Skeletal muscle satellite cell (primary cell): ENCODE measurements around the gene ZNF511. TPM values are rescaled to one million over a fixed set of nuclear protein-coding genes. Genes with fewer than 3 reads are reported as not detected.
A peak's percentile ranks its signal among the peaks of the same experiment; 100 is the strongest.
"Not testable (repeated sequence)": the region's sequence is repeated elsewhere in the genome, so short reads cannot be mapped to it uniquely, and the experiment has no call there.

ENCODE experiments used
- H3K27me3 ChIP-seq: 2 replicates; pipeline ENCODE4 v1.7.0; 2013; ENCODE audit warnings: low read length; ENCODE audit not compliant: control insufficient read depth, insufficient read depth
- H3K36me3 ChIP-seq: 2 replicates; pipeline ENCODE4 v1.7.0; 2013; ENCODE audit warnings: mild to moderate bottlenecking, control low read depth, low read length; ENCODE audit not compliant: insufficient read depth
- H3K4me1 ChIP-seq: 2 replicates; pipeline ENCODE4 v1.7.0; 2013; ENCODE audit warnings: low read length; ENCODE audit not compliant: control insufficient read depth, insufficient read depth
- H3K4me2 ChIP-seq: 2 replicates; pipeline ENCODE4 v1.7.0; 2013; ENCODE audit warnings: mild to moderate bottlenecking, low read length
- H3K4me3 ChIP-seq: 2 replicates; pipeline ENCODE4 v1.7.0; 2013; ENCODE audit warnings: low read length
- H3K9ac ChIP-seq: 2 replicates; pipeline ENCODE4 v1.7.0; 2013; ENCODE audit warnings: mild to moderate bottlenecking, low read depth, low read length, moderate library complexity
- H3K9me3 ChIP-seq: replicated peaks from 2 replicates; pipeline ENCODE4 v1.7.0; 2013; ENCODE audit warnings: mild to moderate bottlenecking, control low read depth, low read length
- total RNA-seq: library from RNA; depleted of rRNA; stranded (reverse); fragments of >200 nt; gene quantifications from 2 replicates; pipeline ENCODE4 v1.2.3, GENCODE V29; 2012; rRNA removed

The ZNF511 gene, protein sequence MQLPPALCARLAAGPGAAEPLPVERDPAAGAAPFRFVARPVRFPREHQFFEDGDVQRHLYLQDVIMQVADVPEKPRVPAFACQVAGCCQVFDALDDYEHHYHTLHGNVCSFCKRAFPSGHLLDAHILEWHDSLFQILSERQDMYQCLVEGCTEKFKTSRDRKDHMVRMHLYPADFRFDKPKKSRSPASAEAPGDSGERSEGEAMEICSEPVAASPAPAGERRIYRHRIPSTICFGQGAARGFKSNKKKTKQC
- total RNA-seq, result 28.6 and 33.9 TPM in 2 replicates

DNA sequence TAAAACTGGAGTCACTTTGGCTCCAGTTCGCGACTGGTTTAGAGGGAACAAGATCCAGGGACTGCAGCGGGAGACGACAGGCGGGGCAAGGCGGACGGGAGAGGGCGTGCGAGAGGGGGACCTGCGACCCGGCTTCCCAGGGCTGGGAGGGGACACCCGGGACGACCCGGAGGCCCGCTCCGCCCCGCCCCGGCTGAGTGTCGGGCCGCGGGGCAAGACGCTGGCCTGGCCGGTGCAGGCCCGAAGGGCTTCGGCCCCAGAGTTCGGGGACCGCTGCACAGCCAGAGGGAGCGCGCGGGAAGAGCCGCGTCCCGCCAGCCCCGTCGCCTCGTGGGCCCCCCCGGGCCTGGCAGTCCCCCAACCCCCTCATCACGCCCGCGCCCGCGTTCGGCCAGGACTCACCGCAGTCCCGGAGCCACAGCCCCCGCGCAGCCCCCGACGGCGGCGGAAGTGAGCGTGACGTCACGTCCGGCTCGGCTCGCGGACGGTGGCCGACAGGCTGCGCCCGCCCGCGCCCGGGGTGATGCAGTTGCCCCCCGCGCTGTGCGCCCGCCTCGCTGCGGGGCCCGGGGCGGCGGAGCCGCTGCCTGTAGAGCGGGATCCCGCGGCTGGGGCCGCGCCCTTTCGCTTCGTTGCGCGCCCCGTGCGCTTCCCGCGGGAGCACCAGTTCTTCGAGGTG, at the start of gene ZNF511, which contains the start of gene TUBGCP2:
Gene ZNF511 (plus strand): TSS at position 494 of the 679 bp plus-strand sequence. CDS start 30 bp downstream, at position 524.
Gene TUBGCP2 (minus strand): TSS at position 452 of the 679 bp plus-strand sequence. CDS start 5,931 bp downstream, outside the sequence.
- H3K9me3 ChIP-seq, result no peaks in the 10 kb centered on the region
- peaks cover 11% of the 10 kb centered on the region for H3K36me3 ChIP-seq
- peaks cover 20% of the 10 kb centered on the region for H3K4me1 ChIP-seq
- peak within 1 kb of the TSS; percentile 100 for H3K4me2 ChIP-seq
- H3K9ac ChIP-seq, result peak within 1 kb of the TSS; percentile 100
- H3K27me3 ChIP-seq, result no peaks in the 10 kb centered on the region
- H3K4me3 ChIP-seq, result peak within 1 kb of the TSS; percentile 100

DNA sequence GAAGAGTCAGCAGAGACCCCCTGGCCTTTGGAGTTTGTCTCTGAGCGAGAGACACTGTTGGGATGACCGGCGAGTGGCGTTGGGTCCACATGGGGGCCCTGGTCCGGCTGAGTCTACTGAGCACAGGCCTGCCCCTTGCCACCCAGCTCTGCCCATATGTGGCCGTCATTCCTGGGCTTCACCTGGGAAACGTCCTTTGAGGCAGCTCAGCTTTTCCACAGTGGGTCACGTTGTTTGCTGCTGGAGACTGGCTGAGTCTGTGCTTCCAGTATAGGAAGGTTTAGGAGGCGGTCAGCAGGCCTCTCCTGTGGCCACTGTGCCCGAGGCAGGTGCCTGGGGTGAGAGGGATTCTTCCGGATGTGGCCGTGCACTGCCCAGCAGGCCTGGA, 49.1 kb upstream of the ZNF511 start:
- H3K27me3 ChIP-seq, result no peaks in the 10 kb centered on the region
- H3K4me1 ChIP-seq, result peaks cover 44% of the 10 kb centered on the region
- no peaks in the 10 kb centered on the region for H3K9me3 ChIP-seq
- H3K4me3 ChIP-seq, result no peak overlapping the region
- H3K36me3 ChIP-seq, result no peaks in the 10 kb centered on the region
- peak overlapping the region; percentile 59 for H3K4me2 ChIP-seq
- peak overlapping the region; percentile 11 for H3K9ac ChIP-seq

DNA sequence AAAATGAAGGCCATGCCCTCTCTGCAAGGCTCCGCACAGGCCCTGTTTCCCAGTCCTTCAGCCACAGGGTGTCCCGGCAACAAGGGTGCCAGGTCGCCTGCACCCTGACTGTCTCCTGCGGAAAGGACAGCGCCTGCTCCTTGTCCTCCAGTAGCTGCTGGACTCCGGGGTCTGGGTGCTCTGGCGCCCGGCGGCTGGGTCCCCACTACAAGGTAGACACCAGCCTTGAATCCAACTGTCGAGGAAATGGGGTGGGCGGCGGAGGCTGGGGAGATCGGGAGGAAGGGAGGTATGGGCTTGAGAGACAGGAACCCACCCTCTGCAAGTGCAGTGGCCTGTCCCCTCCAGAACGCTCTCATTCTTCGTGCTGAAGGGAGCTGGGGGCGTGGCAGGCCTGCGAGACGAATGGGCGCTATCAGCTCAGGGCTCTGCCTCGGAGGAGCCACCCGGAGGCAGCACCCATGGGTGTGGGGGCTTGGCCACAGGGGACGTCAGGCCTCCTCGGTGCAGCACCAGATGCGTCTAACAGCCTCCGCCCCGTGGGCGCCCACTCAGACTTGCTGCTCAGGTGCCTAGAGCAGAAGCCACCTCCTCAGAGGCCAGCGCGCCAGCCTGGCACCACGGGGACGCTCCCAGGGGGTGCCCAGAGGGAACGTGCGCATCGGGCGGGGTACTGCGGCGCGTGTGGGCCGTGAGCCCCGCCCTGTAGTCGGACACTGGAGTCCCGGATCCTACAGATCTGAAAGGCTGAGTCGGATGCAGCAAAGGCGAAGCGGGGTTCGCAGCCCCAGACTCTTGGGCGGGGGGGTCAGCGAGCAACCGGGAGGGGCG, 47.6 kb upstream of the ZNF511 start:
- peaks cover 44% of the 10 kb centered on the region for H3K4me1 ChIP-seq
- peak overlapping the region; percentile 80 for H3K4me2 ChIP-seq
- H3K4me3 ChIP-seq, result peak overlapping the region; percentile 72
- H3K9me3 ChIP-seq, result no peaks in the 10 kb centered on the region
- no peaks in the 10 kb centered on the region for H3K27me3 ChIP-seq
- no peaks in the 10 kb centered on the region for H3K36me3 ChIP-seq
- H3K9ac ChIP-seq, result peak overlapping the region; percentile 77

DNA sequence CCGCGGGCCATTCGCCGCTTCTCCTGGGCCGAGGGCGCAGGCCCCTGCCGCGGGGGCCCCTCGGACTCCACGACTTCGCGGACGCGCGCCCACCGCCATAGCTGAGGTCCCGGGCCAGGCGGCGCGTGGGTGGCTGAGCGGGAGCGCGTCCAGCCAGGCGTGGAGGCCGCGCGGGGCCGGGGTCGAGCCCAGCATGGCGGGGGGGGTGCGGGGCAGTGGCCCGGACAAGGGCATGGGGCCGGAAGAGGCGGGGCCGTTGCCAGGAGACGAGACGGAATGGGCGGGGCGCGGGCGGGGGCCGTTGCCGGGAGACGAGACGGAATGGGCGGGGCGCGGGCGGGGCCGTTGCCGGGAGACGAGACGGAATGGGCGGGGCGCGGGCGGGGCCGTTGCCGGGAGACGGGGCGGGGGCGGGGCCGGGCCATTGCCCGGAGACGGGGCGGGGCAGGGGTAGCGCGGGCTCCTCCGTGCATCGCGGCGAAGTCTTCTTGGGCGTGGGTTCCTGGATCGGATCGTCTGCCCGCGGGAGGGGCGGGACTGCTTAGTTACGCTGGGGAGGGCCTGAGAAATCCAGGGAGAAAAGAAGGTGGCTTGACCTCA, 46.9 kb upstream of the ZNF511 start:
- H3K27me3 ChIP-seq, result no peaks in the 10 kb centered on the region
- H3K4me2 ChIP-seq, result peak overlapping the region; percentile 82
- peaks cover 44% of the 10 kb centered on the region for H3K4me1 ChIP-seq
- no peaks in the 10 kb centered on the region for H3K36me3 ChIP-seq
- H3K9me3 ChIP-seq, result no peaks in the 10 kb centered on the region
- H3K4me3 ChIP-seq, result peak overlapping the region; percentile 72
- peak overlapping the region; percentile 77 for H3K9ac ChIP-seq

DNA sequence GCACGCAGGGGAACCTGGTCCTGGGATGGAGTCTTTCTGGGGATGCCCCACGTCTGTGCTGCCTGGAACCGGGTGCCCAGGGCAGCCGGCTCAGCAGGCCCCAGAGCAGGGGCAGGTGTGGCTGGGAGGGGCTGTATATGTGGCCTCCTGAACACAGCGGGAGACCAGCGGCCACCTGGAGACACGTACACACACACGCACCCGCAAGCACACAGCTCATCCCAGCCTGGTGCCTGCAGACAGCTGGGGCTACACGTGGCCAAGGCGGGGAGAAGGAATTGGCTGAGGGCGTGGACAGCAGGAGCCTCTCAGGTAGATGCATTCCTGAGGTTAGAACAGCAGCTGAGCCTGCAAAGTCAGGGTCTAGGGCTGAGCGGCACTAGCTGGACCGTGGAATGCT, 46.0 kb upstream of the ZNF511 start:
- H3K9ac ChIP-seq, result no peak overlapping the region

DNA sequence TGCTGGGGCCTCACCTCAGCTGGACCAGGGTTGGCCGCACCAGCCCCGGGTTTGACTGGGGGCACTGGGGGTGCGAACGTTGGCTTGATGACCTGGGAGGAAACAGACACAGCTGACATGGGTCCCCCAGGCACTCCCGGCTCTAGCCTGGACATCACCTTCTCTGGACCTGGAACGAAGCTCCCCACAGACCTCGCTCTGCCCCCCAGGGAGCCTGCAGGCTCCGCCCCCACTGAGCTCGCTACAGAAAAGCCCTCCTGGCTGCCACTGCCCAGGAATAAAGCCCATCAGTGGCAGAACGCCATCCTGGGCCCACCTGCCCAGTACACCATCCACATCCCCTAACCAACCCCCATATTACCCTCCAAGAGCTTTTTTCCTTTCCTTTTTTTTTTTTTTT, 45.0 kb upstream of the ZNF511 start:
- Histone ChIP-seq H3K4me3 (no peak overlapping the region), H3K4me2 (no peak overlapping the region), H3K27me3 (no peaks in the 10 kb centered on the region), H3K9me3 (no peaks in the 10 kb centered on the region), H3K4me1 (peaks cover 33% of the 10 kb centered on the region), H3K9ac (no peak overlapping the region), H3K36me3 (no peaks in the 10 kb centered on the region)

More for the DNA sequence above, 46.0 kb upstream of the ZNF511 start:
- no peaks in the 10 kb centered on the region for H3K36me3 ChIP-seq
- H3K4me2 ChIP-seq, result peak overlapping the region; percentile 82
- no peaks in the 10 kb centered on the region for H3K9me3 ChIP-seq
- no peaks in the 10 kb centered on the region for H3K27me3 ChIP-seq
- peaks cover 42% of the 10 kb centered on the region for H3K4me1 ChIP-seq
- no peak overlapping the region for H3K4me3 ChIP-seq

DNA sequence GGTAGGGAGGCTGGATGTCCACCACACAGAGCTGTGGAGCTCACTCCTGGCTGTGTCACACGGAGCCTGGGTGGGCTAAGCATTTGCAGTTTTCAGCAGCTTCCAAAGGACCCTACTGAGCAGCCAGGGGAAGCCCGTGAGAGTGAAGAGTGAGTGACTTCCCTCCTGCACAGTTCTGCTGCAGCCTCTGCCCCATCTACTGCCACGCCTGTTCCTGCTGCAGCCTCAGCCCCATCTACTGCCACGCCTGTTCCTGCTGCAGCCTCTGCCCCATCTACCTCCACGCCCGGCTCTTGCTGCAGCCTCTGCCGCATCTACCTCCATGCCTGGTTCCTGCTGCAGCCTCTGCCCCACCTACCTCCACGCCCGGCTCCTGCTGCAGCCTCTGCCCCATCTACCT, 44.3 kb upstream of the ZNF511 start:
- Histone ChIP-seq H3K27me3 (no peaks in the 10 kb centered on the region), H3K4me3 (no peak overlapping the region), H3K4me1 (peaks cover 26% of the 10 kb centered on the region), H3K36me3 (no peaks in the 10 kb centered on the region), H3K9me3 (no peaks in the 10 kb centered on the region), H3K4me2 (no peak overlapping the region), H3K9ac (no peak overlapping the region)

DNA sequence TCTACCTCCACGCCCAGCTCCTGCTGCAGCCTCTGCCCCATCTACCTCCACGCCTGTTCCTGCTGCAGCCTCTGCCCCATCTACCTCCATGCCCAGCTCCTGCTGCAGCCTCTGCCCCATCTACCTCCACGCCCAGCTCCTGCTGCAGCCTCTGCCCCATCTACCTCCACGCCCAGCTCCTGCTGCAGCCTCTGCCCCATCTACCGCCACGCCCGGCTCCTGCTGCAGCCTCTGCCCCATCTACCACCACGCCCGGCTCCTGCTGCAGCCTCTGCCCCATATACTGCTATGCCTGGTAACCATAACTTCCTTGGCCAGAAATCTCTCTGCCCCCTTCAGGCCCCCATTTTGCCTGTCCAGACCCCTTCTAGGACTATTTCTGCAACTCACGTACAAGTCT, 43.7 kb upstream of the ZNF511 start:
- not testable (repeated sequence) for H3K27me3 ChIP-seq
- H3K4me1 ChIP-seq, result peaks cover 21% of the 10 kb centered on the region

DNA sequence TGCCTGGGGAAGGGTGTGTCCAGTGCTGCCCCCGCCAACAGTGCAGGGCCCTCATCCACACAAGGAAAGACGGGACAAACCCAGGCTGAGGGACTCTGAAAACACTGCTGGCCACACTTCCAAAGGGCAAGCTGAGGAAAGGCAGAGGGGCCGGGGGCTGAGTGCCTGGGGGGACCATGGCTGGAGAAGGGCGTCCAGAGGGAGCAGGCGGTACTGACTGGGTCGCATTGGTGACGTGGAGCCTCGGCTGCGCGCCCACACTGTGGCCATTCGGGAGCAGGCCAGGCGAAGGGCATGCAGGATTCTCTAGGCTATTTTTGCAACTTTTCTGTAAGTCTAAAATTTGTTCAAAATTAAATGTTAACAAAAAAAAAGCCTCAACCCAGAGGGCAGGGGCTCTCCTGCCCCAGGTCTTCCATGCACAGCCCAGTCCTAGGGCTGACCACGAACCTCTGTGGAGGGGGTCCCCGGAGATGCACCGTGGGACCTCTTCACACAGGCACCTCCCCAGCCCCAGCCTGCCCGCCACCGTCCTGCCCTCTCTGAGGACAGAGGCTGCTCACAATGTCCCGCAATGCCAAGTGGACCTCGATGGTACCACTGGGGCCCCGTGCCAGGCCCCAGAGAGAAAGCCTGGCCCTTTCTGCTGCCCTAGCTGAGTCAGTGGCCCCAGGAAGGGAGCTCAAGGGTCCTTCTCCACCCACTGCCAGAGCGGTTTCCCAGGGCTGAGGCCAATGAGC, 42.5 kb upstream of the ZNF511 start:
- peaks cover 9% of the 10 kb centered on the region for H3K4me1 ChIP-seq
- H3K9ac ChIP-seq, result no peak overlapping the region
- no peak overlapping the region for H3K4me2 ChIP-seq
- no peaks in the 10 kb centered on the region for H3K9me3 ChIP-seq
- no peaks in the 10 kb centered on the region for H3K36me3 ChIP-seq
- no peaks in the 10 kb centered on the region for H3K27me3 ChIP-seq
- no peak overlapping the region for H3K4me3 ChIP-seq

More for the DNA sequence above, 43.7 kb upstream of the ZNF511 start:
- H3K4me3 ChIP-seq, H3K4me2 ChIP-seq, H3K9me3 ChIP-seq, H3K9ac ChIP-seq, H3K36me3 ChIP-seq: not testable (repeated sequence)

DNA sequence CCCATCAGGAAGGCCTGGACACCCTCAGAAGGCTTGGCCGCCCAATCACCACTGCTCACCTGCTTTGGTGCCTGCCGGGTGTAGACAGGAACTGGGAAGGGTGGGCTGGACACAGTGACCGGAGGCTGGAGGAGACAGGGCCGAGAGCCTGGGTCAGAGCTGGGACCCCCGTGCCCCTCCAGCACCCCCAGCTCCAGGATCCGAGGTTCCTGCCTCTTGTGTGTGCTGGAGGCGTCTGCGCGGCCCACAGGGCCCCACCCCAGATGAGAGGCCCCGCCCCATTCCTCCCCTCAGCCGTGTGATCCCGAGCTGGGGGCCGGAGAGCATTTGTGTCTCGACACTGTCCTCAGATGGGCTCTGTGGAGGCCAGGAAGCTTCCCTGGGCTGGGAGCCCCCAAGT, 41.4 kb upstream of the ZNF511 start:
- no peaks in the 10 kb centered on the region for H3K27me3 ChIP-seq
- peaks cover 4% of the 10 kb centered on the region for H3K4me1 ChIP-seq
- H3K4me3 ChIP-seq, result no peak overlapping the region
- H3K9ac ChIP-seq, result no peak overlapping the region
- no peaks in the 10 kb centered on the region for H3K36me3 ChIP-seq
- no peak overlapping the region for H3K4me2 ChIP-seq
- no peaks in the 10 kb centered on the region for H3K9me3 ChIP-seq
